Brain microvascular endothelial cell (primary cell): ENCODE data around the gene BCLAF3.

Experiments
- DNase-seq: peaks from one replicate; pipeline ENCODE4 v3.0.0-alpha.2; 2020
- H3K27ac ChIP-seq: fragments of 250-450 bp; sonication (Bioruptor Pico); 2 replicates; pipeline ENCODE4 v1.5.1; 2020; ENCODE audit warnings: mild to moderate bottlenecking, moderate library complexity
- H3K27me3 ChIP-seq: fragments of 250-450 bp; sonication (Bioruptor Pico); replicated peaks from 2 replicates; pipeline ENCODE4 v1.5.1; 2020; ENCODE audit warnings: mild to moderate bottlenecking
- H3K36me3 ChIP-seq: fragments of 250-450 bp; sonication (Bioruptor Pico); replicated peaks from 2 replicates; pipeline ENCODE4 v1.5.1; 2020; ENCODE audit warnings: mild to moderate bottlenecking
- H3K4me3 ChIP-seq: 2 replicates; pipeline ENCODE4 v1.5.1; 2011; ENCODE audit warnings: low read depth, mild to moderate bottlenecking, control low read depth, low read length, moderate library complexity
- in situ Hi-C: cut with HindIII; loops from 2 replicates; pipeline ENCODE4 v1.10.0; 2017; ENCODE audit warnings: low sequenced_read_pairs, low pct_ligation_motif_present
- TF ChIP-seq, protein P1 (sequence below): IDR thresholded peaks from 2 replicates; pipeline ENCODE4 v1.5.1; 2011; ENCODE audit warnings: low read depth, mild to moderate bottlenecking, moderate library complexity, low read length, control low read depth, inconsistent platforms; ENCODE audit errors: missing control alignments

BCLAF3 gene

DNA sequence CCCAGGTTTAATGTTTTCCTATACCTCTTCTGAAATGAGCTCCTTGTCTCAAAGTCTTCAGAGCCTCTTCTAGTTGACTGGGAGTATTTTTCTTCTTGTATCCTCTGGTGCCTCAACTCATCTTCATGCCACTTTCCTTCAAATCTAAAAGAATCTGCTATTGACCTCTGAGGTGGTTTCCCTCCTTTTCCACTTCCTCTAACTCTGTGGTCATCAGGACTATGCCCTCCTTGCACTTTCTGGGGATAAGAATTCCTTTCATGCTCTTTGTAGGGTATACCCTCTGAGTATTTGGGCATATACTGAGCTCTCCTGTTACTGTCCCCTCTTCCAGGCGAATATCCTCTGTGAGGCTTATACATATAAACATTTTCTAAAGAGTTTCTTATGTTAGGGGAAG, 24.8 kb downstream of the BCLAF3 start:
- no peak for DNase-seq
- Histone ChIP-seq H3K4me3 (no peak overlapping the region), H3K27me3 (no peaks in the 10 kb centered on the region), H3K36me3 (no peaks in the 10 kb centered on the region), H3K27ac (no peak overlapping the region)
- in situ Hi-C loops: no loop called here
- TF ChIP-seq, protein P1, sequence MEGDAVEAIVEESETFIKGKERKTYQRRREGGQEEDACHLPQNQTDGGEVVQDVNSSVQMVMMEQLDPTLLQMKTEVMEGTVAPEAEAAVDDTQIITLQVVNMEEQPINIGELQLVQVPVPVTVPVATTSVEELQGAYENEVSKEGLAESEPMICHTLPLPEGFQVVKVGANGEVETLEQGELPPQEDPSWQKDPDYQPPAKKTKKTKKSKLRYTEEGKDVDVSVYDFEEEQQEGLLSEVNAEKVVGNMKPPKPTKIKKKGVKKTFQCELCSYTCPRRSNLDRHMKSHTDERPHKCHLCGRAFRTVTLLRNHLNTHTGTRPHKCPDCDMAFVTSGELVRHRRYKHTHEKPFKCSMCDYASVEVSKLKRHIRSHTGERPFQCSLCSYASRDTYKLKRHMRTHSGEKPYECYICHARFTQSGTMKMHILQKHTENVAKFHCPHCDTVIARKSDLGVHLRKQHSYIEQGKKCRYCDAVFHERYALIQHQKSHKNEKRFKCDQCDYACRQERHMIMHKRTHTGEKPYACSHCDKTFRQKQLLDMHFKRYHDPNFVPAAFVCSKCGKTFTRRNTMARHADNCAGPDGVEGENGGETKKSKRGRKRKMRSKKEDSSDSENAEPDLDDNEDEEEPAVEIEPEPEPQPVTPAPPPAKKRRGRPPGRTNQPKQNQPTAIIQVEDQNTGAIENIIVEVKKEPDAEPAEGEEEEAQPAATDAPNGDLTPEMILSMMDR: no peak

DNA sequence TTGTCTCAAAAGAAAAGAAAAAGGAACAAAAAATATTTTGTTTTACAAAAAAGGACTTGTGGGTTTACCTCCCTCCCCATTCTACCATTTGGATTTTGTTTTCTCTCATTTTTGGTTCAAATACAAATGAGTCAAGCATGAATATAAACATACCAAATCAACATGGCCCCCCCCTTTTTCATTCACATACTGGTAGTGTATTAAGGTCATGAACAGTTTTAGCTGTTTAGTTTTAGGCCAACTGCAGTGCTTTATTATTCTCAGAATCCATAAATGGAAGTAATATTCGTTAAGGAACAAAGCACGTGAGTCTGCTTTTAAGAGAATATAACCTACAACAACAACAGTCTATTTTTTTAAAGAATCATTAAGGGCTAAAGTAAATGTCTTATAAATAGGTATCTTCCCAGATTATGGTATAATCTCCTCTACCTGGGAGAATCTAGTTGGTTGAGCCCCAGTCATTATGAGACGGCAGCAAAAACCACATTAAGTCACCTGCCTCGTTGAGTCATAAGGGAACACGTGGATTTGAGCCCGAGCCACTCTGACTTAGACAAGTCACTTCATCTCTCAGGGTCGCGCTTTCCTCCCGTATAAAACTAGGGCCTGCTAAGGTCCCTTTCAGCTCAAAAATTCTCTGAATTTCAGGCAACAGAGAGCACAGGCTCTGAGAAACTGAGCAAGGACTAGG, 26.7 kb downstream of the BCLAF3 start:
- in situ Hi-C loops: no loop called here
- Histone ChIP-seq H3K27me3 (no peaks in the 10 kb centered on the region), H3K4me3 (no peak overlapping the region), H3K27ac (no peak overlapping the region), H3K36me3 (no peaks in the 10 kb centered on the region)
- TF ChIP-seq, protein P1: no peak
- DNase-seq: no peak

DNA sequence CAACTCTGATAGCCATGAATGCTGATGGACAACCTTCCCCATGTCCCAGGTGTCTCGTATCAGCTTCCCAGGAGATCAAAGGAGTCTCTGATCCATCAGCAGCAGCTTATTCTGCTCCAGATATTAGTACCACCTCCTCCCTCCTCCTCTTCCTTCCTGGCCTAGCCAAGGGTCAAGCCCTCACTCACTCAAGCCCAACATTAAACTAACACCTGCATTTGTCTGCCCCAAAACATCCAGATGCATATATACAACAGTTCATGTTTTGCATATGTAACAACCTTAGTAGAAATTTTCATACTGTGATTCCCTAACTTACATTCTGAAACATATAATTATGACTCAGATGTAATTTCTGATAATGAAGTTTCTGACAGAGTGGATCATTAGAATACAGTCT, 29.9 kb downstream of the BCLAF3 start:
- in situ Hi-C loops: no loop called here
- Histone ChIP-seq H3K36me3 (no peaks in the 10 kb centered on the region), H3K4me3 (no peak overlapping the region), H3K27ac (no peak overlapping the region), H3K27me3 (no peaks in the 10 kb centered on the region)
- TF ChIP-seq, protein P1: no peak
- DNase-seq: no peak

DNA sequence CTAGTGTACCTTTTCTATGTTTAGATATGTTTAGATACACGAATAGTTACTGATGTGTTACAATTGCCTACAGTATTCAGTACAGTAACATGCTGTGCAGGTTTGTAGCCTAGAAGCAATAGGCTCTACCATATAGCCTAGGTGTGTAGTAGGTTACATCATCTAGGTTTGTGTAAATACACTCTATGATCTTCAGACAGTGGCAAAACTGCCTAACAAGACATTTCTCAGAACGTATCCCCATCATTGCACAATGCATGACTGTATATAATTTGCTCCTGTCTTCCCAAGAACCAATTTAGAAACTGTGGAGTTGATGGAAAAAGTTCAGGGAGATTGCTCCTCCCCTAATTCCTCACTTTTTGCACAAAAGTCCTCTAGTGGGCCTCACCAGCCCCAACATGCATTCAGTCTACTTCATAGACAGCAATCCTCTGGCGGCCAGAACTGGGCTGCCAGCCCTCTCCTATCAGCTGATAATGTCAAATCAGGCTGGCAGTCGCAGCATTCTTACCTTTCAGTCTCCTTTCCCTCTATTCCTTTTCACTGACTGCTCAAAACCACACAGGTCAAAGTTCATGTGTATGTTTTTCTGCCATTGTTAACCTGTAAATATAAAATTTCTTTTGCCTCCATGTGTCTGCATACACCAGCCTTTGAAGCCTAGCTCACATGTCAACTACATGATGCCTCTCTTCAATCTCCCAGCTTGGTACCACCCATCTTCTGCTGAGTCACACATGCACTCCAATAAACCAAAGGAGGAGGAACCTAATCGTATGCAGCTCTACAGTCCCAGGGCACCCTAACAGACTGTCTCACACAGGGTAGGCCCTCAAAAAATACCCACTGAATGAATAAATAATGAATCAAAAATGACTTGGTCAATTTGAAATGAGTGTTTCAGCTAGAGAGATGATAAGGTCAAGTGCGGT, 32.0 kb downstream of the BCLAF3 start:
- Histone ChIP-seq H3K36me3 (no peaks in the 10 kb centered on the region), H3K27me3 (no peaks in the 10 kb centered on the region), H3K4me3 (no peak overlapping the region), H3K27ac (no peak overlapping the region)
- in situ Hi-C loops: no loop called here
- TF ChIP-seq, protein P1: no peak
- peak; percentile 2 for DNase-seq

DNA sequence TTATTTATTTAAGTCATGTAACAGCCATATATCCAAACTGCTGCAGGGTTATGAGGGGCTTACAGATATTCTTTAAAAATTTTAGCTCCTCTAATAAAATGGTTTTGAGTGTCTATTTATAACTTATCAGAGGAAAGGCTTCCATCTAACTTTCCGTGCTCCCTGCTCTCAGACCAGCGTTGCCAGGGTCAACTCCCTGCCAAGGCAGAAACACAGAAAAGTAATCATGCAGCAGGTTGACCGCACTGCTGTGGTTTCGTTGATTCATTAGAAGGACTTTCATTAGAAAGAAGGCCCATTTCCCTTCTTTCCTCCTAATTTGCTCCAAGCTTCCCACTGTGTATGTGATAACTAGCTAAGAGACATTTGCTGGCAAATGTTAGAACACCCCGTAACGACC, 33.9 kb downstream of the BCLAF3 start:
- H3K27ac ChIP-seq: no peak overlapping the region
- in situ Hi-C loops: no loop called here
- H3K36me3 ChIP-seq: no peaks in the 10 kb centered on the region
- H3K4me3 ChIP-seq: no peak overlapping the region
- no peaks in the 10 kb centered on the region for H3K27me3 ChIP-seq
- DNase-seq: no peak
- TF ChIP-seq, protein P1: no peak
